Panc1 (cell line): ENCODE data around the gene VDR.

Experiments used
- CTCF ChIP-seq: fragments of 450-650 bp; IDR thresholded peaks from 2 replicates; pipeline ENCODE4 v1.5.1; 2017; ENCODE audit warnings: mild to moderate bottlenecking
- POLR2AphosphoS5 ChIP-seq: IDR thresholded peaks from 2 replicates; pipeline ENCODE4 v1.6.1; 2012; ENCODE audit warnings: mild to moderate bottlenecking, low read depth, low read length, moderate library complexity

- TF ChIP-seq CTCF, result no peak
- TF ChIP-seq POLR2AphosphoS5, result no peak
Measured at GRCh38 chr12:47896633-47897032, 8.2 kb downstream of the VDR start.
